ENCODE results near the gene PRDM5.

GRCh38 chr4:120765260-120765680 is 157.3 kb downstream of the PRDM5 start:
- no peak for TF ChIP-seq CTCF (IDR thresholded peaks at IDR 0.05)
- no peak for TF ChIP-seq POLR2A (IDR thresholded peaks at IDR 0.05)
- no peak for TF ChIP-seq EP300 (IDR thresholded peaks at IDR 0.05)
